Measurements from ENCODE around the gene C1orf115.

- TF ChIP-seq CTCF (conservative IDR thresholded peaks at IDR 0.05; ENCODE audit: low read length) (no peak), EZH2phosphoT487 (IDR thresholded peaks at IDR 0.05; ENCODE audit: borderline replicate concordance) (no peak)
Measured at GRCh38 chr1:220655509-220655908, 34.7 kb upstream of the C1orf115 start.
